H1 (cell line): Measurements from ENCODE around the gene ATP2B3.

Source experiments
- BCL11A ChIP-seq, 2 experiments: IDR thresholded peaks; one replicate each; pipeline ENCODE4 v1.6.1; 2011; ENCODE audit warnings: low read depth in 2 of 2, low read length in 2 of 2, mild to moderate bottlenecking in 2 of 2
- CBX5 ChIP-seq: fragments of 300-800, 300-1000 bp; sonication (generic); IDR thresholded peaks from 2 replicates; pipeline ENCODE4 v1.7.1; 2016; ENCODE audit warnings: antibody characterized with exemption, low read length, low read depth
- EZH2 ChIP-seq: fragments of 200-600 bp; sonication (generic); IDR thresholded peaks from 2 replicates; pipeline ENCODE4 v1.7.1; 2012; ENCODE audit warnings: low read depth, mild to moderate bottlenecking, moderate library complexity, low read length, inconsistent platforms; ENCODE audit not compliant: severe bottlenecking
- GABPA ChIP-seq: IDR thresholded peaks from 2 replicates; pipeline ENCODE4 v1.6.1; 2011; ENCODE audit warnings: mild to moderate bottlenecking, low read length, moderate library complexity, borderline replicate concordance; ENCODE audit not compliant: insufficient read depth
- JUND ChIP-seq: IDR thresholded peaks from 2 replicates; pipeline ENCODE4 v1.6.1; 2011; ENCODE audit warnings: mild to moderate bottlenecking, improper control_type of control experiment, low read length
- KDM1A ChIP-seq: fragments of 200-600, 300-600 bp; sonication (generic); IDR thresholded peaks from 2 replicates; pipeline ENCODE4 v1.7.1; 2016; ENCODE audit warnings: mild to moderate bottlenecking, low read length, borderline replicate concordance
- NRF1 ChIP-seq: IDR thresholded peaks from 2 replicates; pipeline ENCODE4 v1.6.1; 2011; ENCODE audit warnings: mild to moderate bottlenecking, low read depth, low read length, improper control_type of control experiment
- POLR2A ChIP-seq, 2 experiments: IDR thresholded peaks; 1 replicate in 1 of 2; 2 replicates in 1 of 2; pipeline ENCODE4 v1.6.1; 2011; ENCODE audit warnings: low read depth in 2 of 2, low read length in 2 of 2, mild to moderate bottlenecking in 2 of 2; ENCODE audit errors: control extremely low read depth in 1 of 2
- POLR2AphosphoS5 ChIP-seq: IDR thresholded peaks from 2 replicates; pipeline ENCODE4 v1.6.1; 2011; ENCODE audit warnings: low read depth, low read length
- SAP30 ChIP-seq: fragments of 300-600 bp; sonication (generic); IDR thresholded peaks from 2 replicates; pipeline ENCODE4 v1.7.1; 2012; ENCODE audit warnings: low read length, moderate library complexity, mild to moderate bottlenecking, inconsistent platforms; ENCODE audit not compliant: insufficient read depth, insufficient replicate concordance
- SP1 ChIP-seq: IDR thresholded peaks from 2 replicates; pipeline ENCODE4 v1.6.1; 2011; ENCODE audit warnings: low read depth, low read length
- TF ChIP-seq, protein P1 (sequence below), 3 experiments: IDR thresholded peaks; 1 replicate in 2 of 3; 2 replicates in 1 of 3; pipeline versions ENCODE4 v1.5.1 to v1.6.1; 2011; ENCODE audit warnings: low read length in 3 of 3, mild to moderate bottlenecking in 3 of 3, inconsistent platforms in 2 of 3, low read depth in 1 of 3, moderate library complexity in 1 of 3; ENCODE audit not compliant: insufficient read depth in 1 of 3; ENCODE audit errors: control extremely low read depth in 1 of 3

DNA sequence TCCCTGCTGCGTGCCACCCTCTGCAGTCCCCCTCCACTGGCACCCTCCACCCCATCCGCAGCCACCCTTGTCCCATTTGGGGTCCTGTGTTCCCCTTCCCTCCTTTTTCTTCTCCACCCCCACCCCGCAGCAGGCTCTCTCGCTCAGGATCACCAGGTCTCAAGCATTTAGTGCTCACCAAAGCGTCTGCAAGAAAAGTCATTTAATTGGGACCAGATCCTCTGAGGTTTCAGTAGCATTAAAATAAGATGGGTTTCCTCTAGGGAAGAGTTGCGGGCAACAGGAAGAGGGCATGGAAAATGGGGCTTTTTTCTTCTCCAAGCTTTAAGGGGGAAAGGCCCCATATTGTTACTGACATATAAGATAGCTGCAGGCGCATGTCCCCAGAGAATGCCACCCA, 42.2 kb upstream of the ATP2B3 start:
- TF ChIP-seq SP1 (no peak), BCL11A (IDR thresholded peaks at IDR 0.05; ENCODE audit: low read depth in 2 of 2, low read length in 2 of 2) (no peak), POLR2AphosphoS5 (no peak), JUND (no peak), NRF1 (no peak), POLR2A (IDR thresholded peaks at IDR 0.05; ENCODE audit: control extremely low read depth in 1 of 2, low read depth in 2 of 2, low read length in 2 of 2) (no peak), SAP30 (no peak), EZH2 (no peak), GABPA (no peak), KDM1A (no peak), CBX5 (no peak)
- TF ChIP-seq, protein P1, sequence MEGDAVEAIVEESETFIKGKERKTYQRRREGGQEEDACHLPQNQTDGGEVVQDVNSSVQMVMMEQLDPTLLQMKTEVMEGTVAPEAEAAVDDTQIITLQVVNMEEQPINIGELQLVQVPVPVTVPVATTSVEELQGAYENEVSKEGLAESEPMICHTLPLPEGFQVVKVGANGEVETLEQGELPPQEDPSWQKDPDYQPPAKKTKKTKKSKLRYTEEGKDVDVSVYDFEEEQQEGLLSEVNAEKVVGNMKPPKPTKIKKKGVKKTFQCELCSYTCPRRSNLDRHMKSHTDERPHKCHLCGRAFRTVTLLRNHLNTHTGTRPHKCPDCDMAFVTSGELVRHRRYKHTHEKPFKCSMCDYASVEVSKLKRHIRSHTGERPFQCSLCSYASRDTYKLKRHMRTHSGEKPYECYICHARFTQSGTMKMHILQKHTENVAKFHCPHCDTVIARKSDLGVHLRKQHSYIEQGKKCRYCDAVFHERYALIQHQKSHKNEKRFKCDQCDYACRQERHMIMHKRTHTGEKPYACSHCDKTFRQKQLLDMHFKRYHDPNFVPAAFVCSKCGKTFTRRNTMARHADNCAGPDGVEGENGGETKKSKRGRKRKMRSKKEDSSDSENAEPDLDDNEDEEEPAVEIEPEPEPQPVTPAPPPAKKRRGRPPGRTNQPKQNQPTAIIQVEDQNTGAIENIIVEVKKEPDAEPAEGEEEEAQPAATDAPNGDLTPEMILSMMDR (IDR thresholded peaks at IDR 0.05; ENCODE audit: control extremely low read depth in 1 of 3, insufficient read depth in 1 of 3, low read depth in 1 of 3, low read length in 3 of 3), result no peak
